ENCODE measurements around the gene MSS51. TPM values are rescaled to one million over a fixed set of nuclear protein-coding genes. Genes with fewer than 3 reads are reported as not detected.

MSS51 gene
- total RNA-seq, 2 donors from 2014 or later, result 2.6 to 3.5 TPM

- Histone ChIP-seq H3K36me3 (peaks cover 21% of the 10 kb centered on the region), H3K4me3 (no peak overlapping the region), H3K4me1 (ENCODE audit: control insufficient read depth in 1 of 2, low read depth in 2 of 2) (no peaks in the 10 kb centered on the region), H3K27me3 (replicated peaks; ENCODE audit: insufficient read depth) (no peaks in the 10 kb centered on the region), H3K9me3 (no peaks in the 10 kb centered on the region), H3K27ac (no peak overlapping the region)
- DNase-seq (ENCODE audit: low spot score) (no peak), ATAC-seq (ENCODE audit: insufficient number of reproducible peaks, low FRiP score, low read depth) (no peak)
- no peak for TF ChIP-seq CTCF (IDR thresholded peaks at IDR 0.05)
These were observed 15.8 kb upstream of the MSS51 start for GRCh38 chr10:73449113-73449512.

- Histone ChIP-seq H3K36me3 (peaks cover 20% of the 10 kb centered on the region), H3K27ac (no peak overlapping the region), H3K4me1 (ENCODE audit: control insufficient read depth in 1 of 2, low read depth in 2 of 2) (no peaks in the 10 kb centered on the region), H3K4me3 (no peak overlapping the region), H3K27me3 (replicated peaks; ENCODE audit: insufficient read depth) (no peaks in the 10 kb centered on the region), H3K9me3 (no peaks in the 10 kb centered on the region)
- no peak for TF ChIP-seq CTCF (IDR thresholded peaks at IDR 0.05)
- DNase-seq (ENCODE audit: low spot score), result no peak
- no peak for ATAC-seq (ENCODE audit: insufficient number of reproducible peaks, low FRiP score, low read depth)
These were observed 15.0 kb upstream of the MSS51 start for GRCh38 chr10:73448384-73448783.

- ATAC-seq (ENCODE audit: insufficient number of reproducible peaks, low FRiP score, low read depth) (no peak), DNase-seq (ENCODE audit: low spot score) (no peak)
- H3K4me3 ChIP-seq, result no peak overlapping the region
- H3K27ac ChIP-seq, result no peak overlapping the region
- H3K4me1 ChIP-seq (ENCODE audit: control insufficient read depth in 1 of 2, low read depth in 2 of 2), result no peaks in the 10 kb centered on the region
- peaks cover 17% of the 10 kb centered on the region for H3K36me3 ChIP-seq
- no peaks in the 10 kb centered on the region for H3K27me3 ChIP-seq (replicated peaks; ENCODE audit: insufficient read depth)
- H3K9me3 ChIP-seq, result no peaks in the 10 kb centered on the region
- no peak for TF ChIP-seq CTCF (IDR thresholded peaks at IDR 0.05)
These were observed 13.6 kb upstream of the MSS51 start for GRCh38 chr10:73446926-73447325.

GRCh38 chr10:73444457-73444856 is 11.1 kb upstream of the MSS51 start:
- DNase-seq (ENCODE audit: low spot score) (no peak), ATAC-seq (ENCODE audit: insufficient number of reproducible peaks, low FRiP score, low read depth) (no peak)
- Histone ChIP-seq H3K9me3 (no peaks in the 10 kb centered on the region), H3K27ac (no peak overlapping the region), H3K4me1 (ENCODE audit: control insufficient read depth in 1 of 2, low read depth in 2 of 2) (no peaks in the 10 kb centered on the region), H3K27me3 (replicated peaks; ENCODE audit: insufficient read depth) (no peaks in the 10 kb centered on the region), H3K36me3 (peaks cover 17% of the 10 kb centered on the region), H3K4me3 (no peak overlapping the region)
- no peak for TF ChIP-seq CTCF (IDR thresholded peaks at IDR 0.05)

GRCh38 chr10:73439605-73440312 is 6.4 kb upstream of the MSS51 start:
- no peak for TF ChIP-seq CTCF (IDR thresholded peaks at IDR 0.05)
- Histone ChIP-seq H3K4me1 (ENCODE audit: control insufficient read depth in 1 of 2, low read depth in 2 of 2) (no peaks in the 10 kb centered on the region), H3K27me3 (replicated peaks; ENCODE audit: insufficient read depth) (no peaks in the 10 kb centered on the region), H3K27ac (no peak overlapping the region), H3K9me3 (no peaks in the 10 kb centered on the region), H3K4me3 (no peak overlapping the region), H3K36me3 (peaks cover 13% of the 10 kb centered on the region)
- ATAC-seq (ENCODE audit: insufficient number of reproducible peaks, low FRiP score, low read depth), result no peak
- DNase-seq (ENCODE audit: low spot score), result no peak
